Activated T-helper 1 cell treated with anti-CD3 and anti-CD28 coated beads, Interleukin-12 subunit alpha, Interleukin-12 subunit beta, Interleukin-2, Interleukin-4 antibody, amounts not matched to agents 30 ng/mL and 10 ng/mL and 1 ng/mL, durations not matched to agents 14 hours and 24 hours and 36 hours (primary cell): ENCODE measurements around the gene ZNF350. TPM values are rescaled to one million over a fixed set of nuclear protein-coding genes. Genes with fewer than 3 reads are reported as not detected.
"Not testable (repeated sequence)": the region's sequence is repeated elsewhere in the genome, so short reads cannot be mapped to it uniquely, and the experiment has no call there.

Experiments
- DNase-seq: peaks from one replicate; pipeline ENCODE4 v3.0.0; 2021; ENCODE audit warnings: low spot score
- H3K27ac Mint-ChIP-seq: one replicate; pipeline ENCODE4 v1.8.0; 2021; ENCODE audit warnings: mild to moderate bottlenecking, mixed read lengths
- H3K27me3 Mint-ChIP-seq: one replicate; pipeline ENCODE4 v1.8.0; 2022; ENCODE audit warnings: mild to moderate bottlenecking, moderate library complexity, mixed read lengths; ENCODE audit not compliant: insufficient read depth
- H3K36me3 Mint-ChIP-seq: one replicate; pipeline ENCODE4 v1.8.0; 2021; ENCODE audit warnings: low read depth, mixed read lengths
- H3K4me1 Mint-ChIP-seq: one replicate; pipeline ENCODE4 v1.8.0; 2021; ENCODE audit warnings: low read depth, mixed read lengths
- H3K4me3 Mint-ChIP-seq: one replicate; pipeline ENCODE4 v1.8.0; 2021; ENCODE audit warnings: mild to moderate bottlenecking, moderate library complexity, mixed read lengths
- H3K9me3 Mint-ChIP-seq: one replicate; pipeline ENCODE4 v1.8.0; 2021; ENCODE audit warnings: mixed read lengths
- intact Hi-C: fragments of 100-400 bp; cut with micrococcal nuclease; formaldehyde crosslinking; loops from one replicate; pipeline ENCODE4 v1.15.1; 2024
- total RNA-seq: library from RNA; stranded (reverse); gene quantifications from 2 replicates; pipeline ENCODE4 v1.2.3, GENCODE V29; 2022

The ZNF350 gene
- total RNA-seq, 1 donor from 2014 or later = 8.7 TPM

- Mint-ChIP-seq H3K27me3 (no peaks in the 10 kb centered on the region), H3K27ac (no peak overlapping the region), H3K36me3 (peaks cover 44% of the 10 kb centered on the region), H3K4me3 (no peak overlapping the region), H3K9me3 (peaks cover 73% of the 10 kb centered on the region), H3K4me1 (no peaks in the 10 kb centered on the region)
- no peak for DNase-seq
- intact Hi-C loops = no loop called here
Measured at GRCh38 chr19:51994048-51994644, 7.5 kb upstream of the ZNF350 start.

GRCh38 chr19:51993422-51993821 lies 6.8 kb upstream of the ZNF350 start:
- peaks cover 75% of the 10 kb centered on the region for H3K9me3 Mint-ChIP-seq
- H3K4me3 Mint-ChIP-seq = no peak overlapping the region
- no peaks in the 10 kb centered on the region for H3K4me1 Mint-ChIP-seq
- no peak for DNase-seq
- H3K27me3 Mint-ChIP-seq = no peaks in the 10 kb centered on the region
- H3K36me3 Mint-ChIP-seq = peaks cover 41% of the 10 kb centered on the region
- no peak overlapping the region for H3K27ac Mint-ChIP-seq
- intact Hi-C loops = no loop called here

DNA sequence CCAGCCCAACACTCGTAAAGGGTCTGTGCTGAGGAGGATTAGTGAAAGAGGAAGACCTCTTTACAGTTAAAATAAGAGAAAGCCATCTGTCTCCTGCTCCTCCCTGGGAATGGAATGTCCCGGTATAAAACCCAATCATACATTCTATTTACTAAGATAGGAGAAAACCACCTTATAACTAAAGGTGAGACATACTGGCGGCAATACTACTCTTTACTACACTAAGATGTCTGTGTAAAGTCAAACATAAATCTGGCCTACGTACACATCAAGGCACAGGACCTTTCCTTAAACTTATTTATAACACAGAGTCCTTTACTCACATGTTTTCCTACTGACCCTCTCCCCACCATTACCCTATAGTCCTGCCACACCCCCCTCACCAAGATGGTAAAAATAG lies 3.3 kb downstream of the ZNF350 start:
- no peak for DNase-seq
- Mint-ChIP-seq H3K9me3 (peaks cover 66% of the 10 kb centered on the region), H3K36me3 (peaks cover 44% of the 10 kb centered on the region), H3K27ac (no peak overlapping the region), H3K4me1 (peaks cover 12% of the 10 kb centered on the region), H3K4me3 (no peak overlapping the region), H3K27me3 (no peaks in the 10 kb centered on the region)
- intact Hi-C loops = no loop called here

- H3K27me3 Mint-ChIP-seq, DNase-seq, H3K27ac Mint-ChIP-seq, intact Hi-C loops, H3K4me3 Mint-ChIP-seq, H3K4me1 Mint-ChIP-seq: not testable (repeated sequence)
- H3K9me3 Mint-ChIP-seq = peaks cover 75% of the 10 kb centered on the region
- H3K36me3 Mint-ChIP-seq = peaks cover 50% of the 10 kb centered on the region
Measured at GRCh38 chr19:51980926-51981325, 5.7 kb downstream of the ZNF350 start.

GRCh38 chr19:51980116-51980736 lies 6.4 kb downstream of the ZNF350 start:
- Mint-ChIP-seq H3K36me3 (peaks cover 50% of the 10 kb centered on the region), H3K27me3 (no peaks in the 10 kb centered on the region), H3K4me1 (peaks cover 3% of the 10 kb centered on the region), H3K27ac (no peak overlapping the region), H3K4me3 (no peak overlapping the region), H3K9me3 (peaks cover 72% of the 10 kb centered on the region)
- intact Hi-C loops = no loop called here
- DNase-seq = no peak

- H3K27ac Mint-ChIP-seq = no peak overlapping the region
- intact Hi-C loops = no loop called here
- no peaks in the 10 kb centered on the region for H3K4me1 Mint-ChIP-seq
- H3K27me3 Mint-ChIP-seq = no peaks in the 10 kb centered on the region
- peaks cover 82% of the 10 kb centered on the region for H3K9me3 Mint-ChIP-seq
- H3K36me3 Mint-ChIP-seq = peaks cover 57% of the 10 kb centered on the region
- DNase-seq = no peak
- H3K4me3 Mint-ChIP-seq = no peak overlapping the region
Measured at GRCh38 chr19:51978882-51979281, 7.8 kb downstream of the ZNF350 start.

GRCh38 chr19:51977346-51977745 lies 9.3 kb downstream of the ZNF350 start:
- peaks cover 83% of the 10 kb centered on the region for H3K9me3 Mint-ChIP-seq
- H3K36me3 Mint-ChIP-seq = peaks cover 62% of the 10 kb centered on the region
- DNase-seq = no peak
- intact Hi-C loops = no loop called here
- H3K27ac Mint-ChIP-seq = no peak overlapping the region
- H3K27me3 Mint-ChIP-seq = no peaks in the 10 kb centered on the region
- H3K4me3 Mint-ChIP-seq = no peak overlapping the region
- no peaks in the 10 kb centered on the region for H3K4me1 Mint-ChIP-seq

DNA sequence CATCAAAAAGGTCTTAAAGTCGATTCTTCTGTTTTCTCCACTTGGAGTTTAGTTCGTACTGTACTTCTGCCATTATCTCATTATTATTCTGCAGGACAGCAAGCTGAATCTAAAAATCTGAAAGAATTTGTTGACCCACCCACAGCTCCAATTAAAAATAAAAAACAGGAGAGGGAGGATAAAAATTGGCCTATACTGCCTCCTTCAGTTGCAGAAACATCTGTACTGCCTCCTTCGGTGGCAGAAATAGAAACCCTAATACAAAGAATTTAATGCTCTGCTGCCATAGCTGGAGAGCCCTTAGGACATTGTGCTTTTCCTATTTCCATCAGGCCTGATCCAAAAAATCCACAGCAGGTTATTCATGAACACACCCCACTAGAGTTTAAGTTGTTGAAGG lies 9.8 kb downstream of the ZNF350 start:
- no peaks in the 10 kb centered on the region for H3K27me3 Mint-ChIP-seq
- H3K9me3 Mint-ChIP-seq = peaks cover 84% of the 10 kb centered on the region
- intact Hi-C loops = no loop called here
- H3K4me1 Mint-ChIP-seq = no peaks in the 10 kb centered on the region
- no peak overlapping the region for H3K4me3 Mint-ChIP-seq
- peaks cover 64% of the 10 kb centered on the region for H3K36me3 Mint-ChIP-seq
- no peak for DNase-seq
- no peak overlapping the region for H3K27ac Mint-ChIP-seq

GRCh38 chr19:51975787-51976186 lies 10.9 kb downstream of the ZNF350 start:
- H3K27me3 Mint-ChIP-seq, H3K4me3 Mint-ChIP-seq, DNase-seq, intact Hi-C loops, H3K4me1 Mint-ChIP-seq, H3K27ac Mint-ChIP-seq: not testable (repeated sequence)
- H3K9me3 Mint-ChIP-seq = peaks cover 85% of the 10 kb centered on the region
- peaks cover 69% of the 10 kb centered on the region for H3K36me3 Mint-ChIP-seq

DNA sequence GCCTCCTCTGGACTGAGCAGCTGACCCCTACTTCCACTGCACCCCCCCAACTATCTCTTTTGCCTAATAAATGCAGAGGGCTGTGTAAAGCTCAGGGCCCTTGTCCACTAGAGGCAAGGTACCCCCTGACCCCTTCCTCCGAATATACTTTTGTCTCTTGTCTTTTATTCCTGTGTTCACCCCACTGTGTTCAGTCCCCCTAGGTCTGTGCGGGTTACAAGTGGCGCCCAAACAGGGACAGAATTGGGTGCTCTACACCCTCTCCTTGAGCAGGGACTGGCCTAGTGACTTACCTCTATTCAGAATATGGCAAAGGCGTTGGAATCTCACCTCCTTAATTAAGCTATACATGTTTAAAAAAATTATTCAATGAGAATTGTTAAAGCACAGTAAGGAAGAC lies 15.0 kb downstream of the ZNF350 start:
- H3K27me3 Mint-ChIP-seq = no peaks in the 10 kb centered on the region
- H3K4me1 Mint-ChIP-seq = no peaks in the 10 kb centered on the region
- intact Hi-C loops = no loop called here
- no peak overlapping the region for H3K27ac Mint-ChIP-seq
- H3K36me3 Mint-ChIP-seq = peaks cover 75% of the 10 kb centered on the region
- H3K4me3 Mint-ChIP-seq = no peak overlapping the region
- peaks cover 69% of the 10 kb centered on the region for H3K9me3 Mint-ChIP-seq
- DNase-seq = no peak

DNA sequence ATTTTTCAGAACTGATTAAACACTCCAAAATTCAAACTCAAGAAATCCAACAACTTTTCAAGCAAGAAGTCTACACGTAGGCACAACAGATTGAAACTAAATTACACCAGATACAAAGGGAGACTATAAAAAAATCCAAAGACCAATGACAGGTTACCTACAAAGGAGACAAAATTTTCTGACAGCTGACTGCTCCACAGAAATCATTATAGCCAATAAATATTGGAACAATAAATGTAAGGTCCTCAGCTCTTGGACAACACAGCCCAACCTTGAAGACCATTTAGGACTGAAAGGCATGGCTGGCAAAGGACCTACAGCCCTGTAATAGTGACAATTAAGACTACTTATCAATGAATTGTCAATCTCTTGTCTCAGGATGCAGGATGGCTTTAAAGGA lies 15.9 kb downstream of the ZNF350 start:
- H3K4me3 Mint-ChIP-seq = no peak overlapping the region
- H3K9me3 Mint-ChIP-seq = peaks cover 66% of the 10 kb centered on the region
- H3K4me1 Mint-ChIP-seq = no peaks in the 10 kb centered on the region
- intact Hi-C loops = no loop called here
- no peaks in the 10 kb centered on the region for H3K27me3 Mint-ChIP-seq
- DNase-seq = no peak
- no peak overlapping the region for H3K27ac Mint-ChIP-seq
- H3K36me3 Mint-ChIP-seq = peaks cover 75% of the 10 kb centered on the region

- Mint-ChIP-seq H3K9me3 (peaks cover 71% of the 10 kb centered on the region), H3K27ac (no peak overlapping the region), H3K4me1 (no peaks in the 10 kb centered on the region), H3K36me3 (peaks cover 66% of the 10 kb centered on the region), H3K27me3 (no peaks in the 10 kb centered on the region), H3K4me3 (no peak overlapping the region)
- intact Hi-C loops = no loop called here
- DNase-seq = no peak
Measured at GRCh38 chr19:51965583-51965982, 21.1 kb downstream of the ZNF350 start.

DNA sequence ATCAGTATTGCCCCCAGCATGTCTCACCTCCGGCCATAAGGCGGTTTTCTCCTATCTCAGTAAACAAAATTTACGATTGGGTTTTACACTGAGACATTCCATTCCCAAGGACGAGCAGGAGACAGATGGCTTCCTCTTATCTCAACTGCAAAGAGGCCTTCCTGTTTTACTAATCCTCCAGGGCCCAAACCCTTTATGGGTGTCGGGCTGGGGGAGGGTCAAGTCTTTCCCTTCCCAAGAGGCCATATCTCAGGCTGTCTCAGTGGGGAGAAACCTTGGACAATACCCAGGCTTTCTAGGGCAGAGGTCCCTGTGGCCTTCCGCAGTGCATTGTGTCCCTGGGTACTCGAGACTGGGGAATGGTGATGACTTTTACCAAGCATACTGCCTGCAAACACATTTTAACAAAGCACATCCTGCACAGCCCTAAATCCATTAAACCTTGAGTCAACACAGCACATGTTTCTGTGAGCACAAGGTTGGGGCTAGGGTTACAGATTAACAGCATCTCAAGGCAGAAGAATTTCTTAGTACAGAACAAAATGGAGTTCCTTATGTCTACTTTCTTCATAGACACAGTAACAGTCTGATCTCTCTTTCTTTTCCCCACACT lies 25.9 kb downstream of the ZNF350 start:
- Mint-ChIP-seq H3K36me3 (peaks cover 38% of the 10 kb centered on the region), H3K9me3 (peaks cover 86% of the 10 kb centered on the region)
- H3K4me3 Mint-ChIP-seq, intact Hi-C loops, DNase-seq, H3K27ac Mint-ChIP-seq, H3K4me1 Mint-ChIP-seq, H3K27me3 Mint-ChIP-seq: not testable (repeated sequence)
